Breast epithelium (tissue), 4 donors: ENCODE measurements around the gene SULT1A1. TPM values are rescaled to one million over a fixed set of nuclear protein-coding genes. Genes with fewer than 3 reads are reported as not detected.

Experiments
- DNase-seq, 2 donors: peaks; one replicate each; pipeline ENCODE4 v3.0.0-alpha.2; 2019; ENCODE audit warnings: low spot score in 2 of 2
- H3K27ac ChIP-seq, 2 donors: fragments of 200-600 bp; sonication (generic) in 1 of 2; one replicate each; pipeline ENCODE4 v1.5.1; 2016 to 2019; ENCODE audit warnings: mild to moderate bottlenecking in 1 of 2
- H3K27me3 ChIP-seq, 2 donors: fragments of 200-600 bp; sonication (generic) in 1 of 2; one replicate each; pipeline versions ENCODE4 v1.5.1 to v1.6.0; 2017 to 2019; ENCODE audit warnings: control low read depth in 1 of 2, mild to moderate bottlenecking in 1 of 2
- H3K36me3 ChIP-seq: fragments of 200-600 bp; one replicate; pipeline ENCODE4 v1.5.1; 2019
- H3K4me1 ChIP-seq, 2 donors: fragments of 200-600 bp; sonication (generic); one replicate each; pipeline ENCODE4 v1.5.1; 2016 to 2019; ENCODE audit warnings: control low read depth in 1 of 2
- H3K4me3 ChIP-seq, 3 donors: fragments of 200-600 bp; sonication (generic); 1 replicate in 2 of 3; 2 replicates in 1 of 3; pipeline ENCODE4 v1.5.1; 2016 to 2019; ENCODE audit warnings: mild to moderate bottlenecking in 3 of 3, moderate library complexity in 2 of 3
- H3K9me3 ChIP-seq, 2 donors: fragments of 200-600 bp; sonication (generic) in 1 of 2; one replicate each; pipeline ENCODE4 v1.5.1; 2016 to 2019; ENCODE audit warnings: control low read depth in 1 of 2
- POLR2A ChIP-seq: fragments of 450-650 bp; IDR thresholded peaks from one replicate; pipeline ENCODE4 v1.6.1; 2016; ENCODE audit warnings: antibody characterized with exemption, mild to moderate bottlenecking, moderate library complexity
- POLR2AphosphoS5 ChIP-seq, 3 donors: sonication (generic); formaldehyde crosslinking; IDR thresholded peaks; one replicate each; pipeline ENCODE4 v1.6.1; 2017; ENCODE audit warnings: antibody characterized with exemption in 3 of 3
- intact Hi-C: fragments of 100-400 bp; cut with DNase I; formaldehyde crosslinking; loops from one replicate; pipeline ENCODE4 v1.15.1; 2023; ENCODE audit warnings: low total_unique reads
- total RNA-seq, 3 donors: library from RNA; depleted of rRNA; stranded (reverse); fragments of >200 nt; gene quantifications; one replicate each; pipeline ENCODE4 v1.1.0, GENCODE V29; 2016
- TF ChIP-seq, protein P1 (sequence below), 3 donors: fragments of 450-650 bp; IDR thresholded peaks; one replicate each; pipeline ENCODE4 v1.5.1; 2016 to 2017; ENCODE audit warnings: antibody characterized with exemption in 3 of 3, mild to moderate bottlenecking in 3 of 3, moderate library complexity in 3 of 3

Gene SULT1A1
- total RNA-seq, 3 donors from 2014 or later = 25.6 to 54.1 (median 33.4) TPM

DNA sequence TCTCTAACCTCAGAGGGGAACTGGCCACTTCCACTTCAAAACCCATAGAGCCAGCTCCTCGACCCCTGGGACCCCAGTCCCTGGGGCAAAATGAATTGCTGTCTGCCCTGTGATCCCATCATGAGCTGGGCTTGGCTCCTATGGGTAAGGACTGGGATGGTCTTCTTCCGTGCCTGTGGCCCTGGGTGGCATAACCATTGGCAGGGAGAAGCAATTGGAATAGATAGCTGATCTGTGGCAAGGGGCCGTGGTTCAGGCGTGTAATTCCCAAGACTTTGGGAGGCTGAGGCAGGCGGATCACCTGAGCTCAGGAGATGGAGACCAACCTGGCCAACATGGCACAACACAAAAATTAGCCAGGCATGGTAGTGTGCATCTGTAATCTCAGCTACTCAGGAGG, 17.3 kb downstream of the SULT1A1 start:
- Histone ChIP-seq H3K4me1 (no peaks in the 10 kb centered on the region), H3K27ac (no peak overlapping the region), H3K4me3 (no peak overlapping the region), H3K36me3 (no peaks in the 10 kb centered on the region), H3K9me3 (no peaks in the 10 kb centered on the region), H3K27me3 (no peaks in the 10 kb centered on the region)
- TF ChIP-seq, protein P1, sequence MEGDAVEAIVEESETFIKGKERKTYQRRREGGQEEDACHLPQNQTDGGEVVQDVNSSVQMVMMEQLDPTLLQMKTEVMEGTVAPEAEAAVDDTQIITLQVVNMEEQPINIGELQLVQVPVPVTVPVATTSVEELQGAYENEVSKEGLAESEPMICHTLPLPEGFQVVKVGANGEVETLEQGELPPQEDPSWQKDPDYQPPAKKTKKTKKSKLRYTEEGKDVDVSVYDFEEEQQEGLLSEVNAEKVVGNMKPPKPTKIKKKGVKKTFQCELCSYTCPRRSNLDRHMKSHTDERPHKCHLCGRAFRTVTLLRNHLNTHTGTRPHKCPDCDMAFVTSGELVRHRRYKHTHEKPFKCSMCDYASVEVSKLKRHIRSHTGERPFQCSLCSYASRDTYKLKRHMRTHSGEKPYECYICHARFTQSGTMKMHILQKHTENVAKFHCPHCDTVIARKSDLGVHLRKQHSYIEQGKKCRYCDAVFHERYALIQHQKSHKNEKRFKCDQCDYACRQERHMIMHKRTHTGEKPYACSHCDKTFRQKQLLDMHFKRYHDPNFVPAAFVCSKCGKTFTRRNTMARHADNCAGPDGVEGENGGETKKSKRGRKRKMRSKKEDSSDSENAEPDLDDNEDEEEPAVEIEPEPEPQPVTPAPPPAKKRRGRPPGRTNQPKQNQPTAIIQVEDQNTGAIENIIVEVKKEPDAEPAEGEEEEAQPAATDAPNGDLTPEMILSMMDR (IDR thresholded peaks at IDR 0.05) = no peak
- TF ChIP-seq POLR2AphosphoS5 (IDR thresholded peaks at IDR 0.05) = no peak
- no peak for TF ChIP-seq POLR2A
- intact Hi-C loops = no loop called here
- no peak for DNase-seq

GRCh38 chr16:28591355-28591754, 18.5 kb downstream of the SULT1A1 start:
- H3K36me3 ChIP-seq = no peaks in the 10 kb centered on the region
- H3K4me3 ChIP-seq = no peak overlapping the region
- no peak overlapping the region for H3K27ac ChIP-seq
- no peaks in the 10 kb centered on the region for H3K27me3 ChIP-seq
- intact Hi-C loops = no loop called here
- no peaks in the 10 kb centered on the region for H3K4me1 ChIP-seq
- no peaks in the 10 kb centered on the region for H3K9me3 ChIP-seq
- TF ChIP-seq POLR2AphosphoS5 (IDR thresholded peaks at IDR 0.05) (no peak), POLR2A (no peak)
- TF ChIP-seq, protein P1 (IDR thresholded peaks at IDR 0.05) = no peak
- DNase-seq = no peak

- H3K36me3 ChIP-seq = no peaks in the 10 kb centered on the region
- TF ChIP-seq POLR2AphosphoS5 (IDR thresholded peaks at IDR 0.05) (no peak), POLR2A (no peak)
- TF ChIP-seq, protein P1 (IDR thresholded peaks at IDR 0.05) = no peak
- intact Hi-C loops = no loop called here
These were observed 19.2 kb downstream of the SULT1A1 start for GRCh38 chr16:28590384-28591340.

DNA sequence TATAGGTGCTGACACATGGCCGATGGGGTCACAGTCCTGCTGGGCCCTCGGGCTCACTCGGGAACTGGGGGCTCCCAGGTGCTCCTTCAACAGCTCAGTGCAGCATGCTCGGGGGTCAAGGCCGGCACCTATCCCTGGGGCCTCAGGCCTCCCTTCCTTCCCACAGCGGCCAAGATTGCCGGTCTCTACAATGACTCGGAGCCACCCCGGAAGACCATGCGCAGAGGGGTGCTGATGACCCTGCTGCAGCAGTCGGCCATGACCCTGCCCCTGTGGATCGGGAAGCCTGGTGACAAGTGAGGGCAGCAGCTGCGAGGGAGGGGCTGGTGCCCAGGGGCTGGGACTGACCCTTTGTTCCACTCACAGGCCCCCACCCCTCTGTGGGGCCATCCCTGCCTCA, 19.9 kb downstream of the SULT1A1 start:
- Histone ChIP-seq H3K27me3 (no peaks in the 10 kb centered on the region), H3K36me3 (peaks cover 4% of the 10 kb centered on the region), H3K4me1 (no peaks in the 10 kb centered on the region), H3K4me3 (no peak overlapping the region), H3K9me3 (no peaks in the 10 kb centered on the region), H3K27ac (no peak overlapping the region)
- intact Hi-C loops = no loop called here
- TF ChIP-seq, protein P1 (IDR thresholded peaks at IDR 0.05) = no peak
- TF ChIP-seq POLR2A = no peak
- TF ChIP-seq POLR2AphosphoS5 (IDR thresholded peaks at IDR 0.05) = no peak
- no peak for DNase-seq

More at GRCh38 chr16:28590384-28591340, 19.2 kb downstream of the SULT1A1 start:
- DNase-seq = no peak
- no peaks in the 10 kb centered on the region for H3K27me3 ChIP-seq
- H3K27ac ChIP-seq = no peak overlapping the region
- H3K4me3 ChIP-seq = no peak overlapping the region
- no peaks in the 10 kb centered on the region for H3K9me3 ChIP-seq
- H3K4me1 ChIP-seq = no peaks in the 10 kb centered on the region

DNA sequence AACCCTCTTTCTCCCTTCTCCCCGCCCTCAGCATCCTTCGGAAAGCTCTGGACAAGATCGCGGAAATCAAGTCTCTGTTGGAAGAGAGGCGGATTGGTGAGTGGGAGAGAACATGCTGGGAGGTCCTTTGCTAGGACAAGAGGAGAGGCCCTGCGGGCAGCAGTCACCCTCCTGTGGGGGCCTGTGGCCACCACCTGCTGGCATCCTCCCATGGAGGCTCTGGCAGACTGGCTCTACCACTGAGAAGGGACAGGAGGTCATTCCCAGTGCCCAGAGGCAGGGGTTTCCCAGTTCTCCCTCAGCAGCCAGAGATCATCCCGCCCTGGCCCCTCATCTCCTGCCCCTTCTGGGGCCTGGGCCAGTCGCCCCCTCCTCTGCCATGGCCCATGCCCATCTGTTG, 20.8 kb downstream of the SULT1A1 start:
- intact Hi-C loops = no loop called here
- DNase-seq = no peak
- H3K27ac ChIP-seq = no peak overlapping the region
- no peak overlapping the region for H3K4me3 ChIP-seq
- H3K36me3 ChIP-seq = peaks cover 4% of the 10 kb centered on the region
- no peaks in the 10 kb centered on the region for H3K4me1 ChIP-seq
- no peaks in the 10 kb centered on the region for H3K9me3 ChIP-seq
- TF ChIP-seq, protein P1 (IDR thresholded peaks at IDR 0.05) = no peak
- TF ChIP-seq POLR2A = no peak
- TF ChIP-seq POLR2AphosphoS5 (IDR thresholded peaks at IDR 0.05) = no peak
- H3K27me3 ChIP-seq = no peaks in the 10 kb centered on the region
